GM19452 (cell line): ENCODE measurements around the gene PTPRD.
"Not testable (repeated sequence)": the region's sequence is repeated elsewhere in the genome, so short reads cannot be mapped to it uniquely, and the experiment has no call there.

Source experiments
- ATAC-seq: cut with Tn5 transposase; IDR thresholded peaks from one replicate; pipeline ENCODE4 v1.9.1; 2021; ENCODE audit not compliant: unreplicated experiment

Gene PTPRD

GRCh38 chr9:8943392-8943791, 1669.4 kb downstream of the PTPRD start:
- ATAC-seq, result no peak

DNA sequence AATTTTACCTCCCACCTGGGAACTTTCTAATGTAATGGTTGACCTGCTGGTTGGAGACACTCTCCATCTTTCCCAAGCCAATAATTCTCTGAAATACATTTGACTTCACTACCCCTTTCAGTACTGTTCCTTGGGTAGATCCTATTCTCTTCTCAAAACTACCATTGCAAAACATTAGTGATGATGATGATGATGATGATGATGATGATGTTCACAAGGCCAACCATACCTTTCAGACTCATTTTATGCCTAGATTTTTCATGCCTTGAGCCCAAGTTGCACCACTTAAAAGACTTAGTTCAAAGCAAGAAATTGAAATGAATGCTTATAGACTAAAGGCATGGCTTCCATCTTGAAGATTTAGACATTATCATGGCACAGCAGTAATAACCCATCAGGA, 1672.2 kb downstream of the PTPRD start:
- no peak for ATAC-seq

DNA sequence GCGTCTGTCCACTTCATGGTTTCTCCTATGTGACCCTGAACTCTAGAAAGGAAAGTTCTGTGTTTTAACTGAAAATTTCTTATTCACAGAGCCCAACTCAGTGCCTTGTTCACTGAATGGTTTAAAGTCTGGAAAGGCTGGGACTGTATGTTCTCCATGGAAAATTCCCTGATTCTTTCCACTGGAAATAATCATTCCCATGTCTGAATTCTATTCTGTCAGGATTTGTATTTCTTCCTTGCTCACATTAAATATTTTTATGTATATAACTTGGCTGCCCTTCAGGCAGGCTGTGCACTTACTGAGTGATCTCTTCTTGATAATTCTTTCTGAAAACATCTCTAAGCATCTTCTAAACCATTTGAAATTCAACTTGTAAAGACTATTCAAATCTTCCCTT, 1686.3 kb downstream of the PTPRD start:
- ATAC-seq, result no peak

DNA sequence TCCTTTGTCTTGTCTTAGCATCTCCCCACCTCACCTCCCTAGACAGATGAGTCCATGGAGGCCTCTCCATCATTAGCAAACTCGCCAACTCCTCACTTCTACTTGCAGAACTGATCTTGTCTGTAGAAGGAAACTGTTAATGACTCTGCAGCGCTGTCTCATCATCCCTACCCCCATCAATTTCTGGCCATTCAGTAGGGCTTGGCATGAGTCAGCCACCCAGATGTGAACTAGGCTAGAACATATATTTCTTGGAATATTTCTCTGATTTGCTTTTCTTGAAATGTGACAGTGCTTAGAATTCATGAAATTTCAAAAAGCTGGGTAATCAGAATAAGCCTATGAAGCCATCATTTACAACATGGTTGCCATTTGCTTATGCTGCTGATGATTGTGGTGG, 1688.2 kb downstream of the PTPRD start:
- no peak for ATAC-seq

DNA sequence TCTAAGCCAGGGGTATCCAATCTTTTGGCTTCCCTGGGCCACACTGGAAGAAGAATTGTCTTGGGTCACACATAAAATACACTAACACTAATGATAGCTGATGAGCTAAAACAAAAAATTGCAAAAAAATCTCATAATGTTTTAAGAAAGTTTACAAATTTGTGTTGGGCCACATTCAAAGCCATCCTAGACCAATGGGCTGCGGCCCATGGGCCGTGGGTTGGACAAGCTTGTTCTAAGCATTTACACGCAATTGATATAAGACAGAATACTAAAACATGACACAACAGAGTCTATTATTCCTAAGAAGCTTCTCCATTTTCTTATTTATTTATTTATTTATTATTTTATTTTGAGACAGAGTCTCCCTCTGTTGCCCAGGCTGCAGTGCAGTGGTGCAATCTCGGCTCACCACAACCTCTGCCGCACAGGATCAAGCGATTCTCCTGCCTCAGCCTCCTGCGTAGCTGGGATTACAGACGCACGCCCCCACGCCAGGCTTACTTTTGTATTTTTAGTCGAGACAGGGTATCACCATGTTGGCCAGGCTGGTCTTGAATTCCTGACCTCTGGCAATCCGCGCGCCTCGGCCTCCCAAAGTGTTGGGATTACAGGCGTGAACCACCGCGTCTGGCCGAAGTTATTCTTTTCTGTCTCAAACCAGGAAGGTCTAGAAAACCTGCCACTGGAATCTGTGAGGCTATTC, 1692.2 kb downstream of the PTPRD start:
- not testable (repeated sequence) for ATAC-seq

DNA sequence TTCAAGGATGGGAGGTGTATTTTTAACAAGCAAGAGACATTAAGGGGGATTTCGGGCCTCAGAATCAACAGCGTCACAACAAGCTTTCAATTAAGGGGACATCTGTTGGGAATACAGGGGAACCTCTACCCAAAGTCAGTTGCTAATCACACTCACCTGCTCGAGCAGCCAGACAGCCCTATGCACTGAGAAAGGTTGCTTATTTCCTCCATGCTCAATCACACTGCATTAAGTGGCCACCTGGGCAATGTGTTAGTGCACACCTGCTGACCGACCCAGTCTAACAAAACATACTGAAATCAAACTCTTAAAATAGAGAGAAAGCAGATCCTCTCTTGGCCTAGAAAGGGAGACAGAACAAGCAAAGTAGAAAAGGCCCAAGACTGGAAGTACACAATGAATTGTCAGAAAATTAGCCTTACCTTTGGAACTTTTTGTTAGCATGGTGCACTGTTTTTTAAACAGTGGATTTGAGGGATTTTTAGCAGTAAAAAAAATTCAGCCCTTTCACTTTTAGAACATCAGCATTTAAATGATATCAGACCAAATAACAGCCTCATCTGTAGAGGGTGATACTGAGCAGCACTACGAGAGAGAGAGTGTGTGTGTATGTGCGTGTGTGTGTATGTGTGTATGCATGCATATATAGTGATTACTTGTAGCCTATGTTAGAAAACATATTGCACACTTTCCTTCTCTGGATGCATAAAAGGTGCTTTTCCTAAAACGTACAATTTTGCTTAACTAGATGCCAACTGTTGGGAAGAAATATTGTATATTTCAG, 1694.7 kb downstream of the PTPRD start:
- ATAC-seq, result no peak

DNA sequence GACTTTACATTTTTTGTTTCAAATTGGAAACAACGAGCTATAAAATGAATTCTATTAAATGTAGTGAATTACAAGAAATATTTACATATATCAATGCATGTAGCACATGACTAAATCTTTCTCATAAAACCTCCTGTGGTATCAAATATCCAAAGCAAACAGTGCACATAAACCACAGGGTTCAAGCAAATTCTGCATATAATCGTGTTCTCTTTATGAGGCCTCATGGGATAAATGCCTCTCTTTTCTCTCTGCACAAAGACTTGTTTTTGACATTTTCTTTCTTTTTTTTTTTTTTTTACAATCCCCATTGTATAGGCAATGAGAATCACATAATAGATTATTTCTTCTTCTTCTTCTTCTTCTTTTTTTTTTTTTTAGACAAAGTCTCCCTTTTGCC, 1696.0 kb downstream of the PTPRD start:
- ATAC-seq, result no peak

DNA sequence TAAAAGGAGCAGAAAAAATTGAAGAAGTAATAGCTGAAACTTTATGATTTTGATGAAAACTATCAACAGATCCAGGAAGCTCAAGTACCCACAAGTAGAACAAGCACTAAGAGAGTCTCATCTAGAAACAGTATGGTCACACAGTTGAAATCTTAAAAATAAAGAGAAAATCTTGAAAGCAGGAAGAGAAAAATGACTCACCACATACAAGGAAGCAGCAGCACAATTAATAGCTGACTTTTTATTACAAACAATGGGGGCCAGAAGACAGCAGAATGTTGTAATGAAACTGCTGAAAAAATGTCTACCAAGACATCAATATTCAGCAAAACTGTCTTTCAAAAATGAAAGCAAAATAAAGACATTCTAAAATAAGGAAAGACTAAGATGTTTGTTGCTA, 1704.9 kb downstream of the PTPRD start:
- ATAC-seq, result no peak

- no peak for ATAC-seq
Observed at GRCh38 chr9:8905731-8906130, 1707.1 kb downstream of the PTPRD start.

- ATAC-seq, result no peak
Observed at GRCh38 chr9:8904771-8905515, 1707.9 kb downstream of the PTPRD start.

DNA sequence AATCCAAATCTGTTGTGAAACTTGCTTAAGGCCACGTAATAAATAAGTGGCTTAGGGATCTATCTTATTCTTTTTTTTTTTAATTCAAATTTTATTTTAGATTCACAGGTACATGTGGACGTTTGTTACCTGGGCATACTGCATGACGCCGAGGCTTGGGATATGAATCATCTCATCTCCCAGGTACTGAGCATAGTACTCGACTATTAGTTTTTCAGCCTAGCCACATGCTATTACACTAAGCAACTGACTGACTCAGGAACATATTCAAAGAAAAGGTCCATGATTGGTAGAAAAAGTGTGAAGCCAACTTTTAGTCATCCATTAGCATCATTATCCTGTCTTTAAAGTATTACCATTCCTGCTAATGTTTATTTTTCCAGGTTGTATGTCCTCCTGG, 1709.7 kb downstream of the PTPRD start:
- ATAC-seq, result no peak

GRCh38 chr9:8901146-8901545, 1711.7 kb downstream of the PTPRD start:
- no peak for ATAC-seq

- ATAC-seq, result no peak
Observed at GRCh38 chr9:8899511-8899910, 1713.3 kb downstream of the PTPRD start.

DNA sequence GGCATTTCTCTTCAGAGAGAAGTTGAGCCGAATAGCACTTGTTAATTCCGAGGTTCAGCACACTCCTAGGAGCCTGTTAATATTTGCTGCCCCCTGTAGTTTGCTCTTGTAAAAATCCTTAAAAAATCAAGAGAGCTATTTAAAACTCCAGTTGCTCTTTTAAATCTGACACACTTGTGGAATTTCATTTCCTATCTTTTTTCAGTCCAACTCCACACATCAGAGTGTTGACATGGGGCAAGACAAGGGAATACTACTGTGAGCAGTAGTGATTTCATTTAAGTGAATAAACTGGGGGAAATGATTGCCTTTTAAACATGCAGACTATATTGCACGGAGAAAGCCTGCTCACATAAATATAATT, 1717.0 kb downstream of the PTPRD start:
- no peak for ATAC-seq

DNA sequence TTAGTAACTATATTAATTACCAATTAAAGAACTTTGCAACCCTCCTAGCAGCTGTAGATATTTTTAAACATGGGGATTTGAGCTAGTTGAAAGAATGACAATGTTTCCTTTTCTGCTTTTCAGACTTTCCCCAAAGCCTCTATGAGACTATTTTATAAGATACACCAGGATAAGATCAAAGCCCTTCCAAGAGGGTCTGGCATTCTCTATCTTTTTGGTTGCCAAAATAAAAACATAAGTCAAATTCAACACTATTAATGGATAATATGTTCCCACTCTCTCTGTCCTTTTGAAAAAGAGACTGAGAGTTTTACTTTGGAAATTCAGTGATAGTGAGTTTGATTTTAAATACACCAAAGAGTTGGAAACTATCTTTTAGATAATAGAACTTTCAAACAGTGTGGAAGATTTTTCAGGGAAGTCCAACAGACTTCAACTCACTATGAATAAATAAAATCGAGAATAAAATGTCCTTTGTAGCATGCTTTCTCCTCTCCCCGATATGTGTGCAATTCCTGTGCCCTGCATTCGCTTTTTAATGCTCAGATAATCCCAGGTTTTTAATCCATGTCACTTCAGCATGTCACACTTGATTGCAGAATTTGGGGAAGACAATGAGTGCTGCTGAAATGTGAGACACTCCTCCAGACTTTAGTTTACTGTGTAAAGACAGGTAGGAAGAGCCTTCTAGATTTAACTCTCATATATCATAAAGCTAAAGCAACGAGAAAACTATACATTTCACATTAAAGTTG, 1717.5 kb downstream of the PTPRD start:
- no peak for ATAC-seq

DNA sequence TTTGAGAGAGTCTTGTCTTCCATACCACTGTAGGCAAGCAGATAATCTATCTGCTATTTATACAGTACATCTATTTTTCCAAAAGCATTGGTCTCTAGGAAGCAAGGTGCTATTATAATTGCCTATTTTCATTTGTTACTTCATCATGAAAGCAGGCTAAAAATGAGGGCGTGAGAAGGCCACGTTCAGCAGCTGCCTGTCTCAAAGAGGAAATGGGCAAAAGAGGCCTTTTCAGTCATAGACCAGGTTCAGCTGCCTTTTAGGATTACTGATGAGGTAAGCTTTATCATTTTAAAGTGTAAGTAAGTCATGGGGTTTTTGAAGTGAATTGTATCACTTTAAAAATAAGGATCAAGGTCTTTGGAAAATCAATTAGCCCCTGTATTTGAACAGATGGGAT, 1722.1 kb downstream of the PTPRD start:
- ATAC-seq, result no peak

- ATAC-seq, result no peak
Observed at GRCh38 chr9:8889100-8889499, 1723.7 kb downstream of the PTPRD start.

GRCh38 chr9:8888591-8888990, 1724.2 kb downstream of the PTPRD start:
- ATAC-seq, result no peak

- no peak for ATAC-seq
Observed at GRCh38 chr9:8887369-8887768, 1725.4 kb downstream of the PTPRD start.

DNA sequence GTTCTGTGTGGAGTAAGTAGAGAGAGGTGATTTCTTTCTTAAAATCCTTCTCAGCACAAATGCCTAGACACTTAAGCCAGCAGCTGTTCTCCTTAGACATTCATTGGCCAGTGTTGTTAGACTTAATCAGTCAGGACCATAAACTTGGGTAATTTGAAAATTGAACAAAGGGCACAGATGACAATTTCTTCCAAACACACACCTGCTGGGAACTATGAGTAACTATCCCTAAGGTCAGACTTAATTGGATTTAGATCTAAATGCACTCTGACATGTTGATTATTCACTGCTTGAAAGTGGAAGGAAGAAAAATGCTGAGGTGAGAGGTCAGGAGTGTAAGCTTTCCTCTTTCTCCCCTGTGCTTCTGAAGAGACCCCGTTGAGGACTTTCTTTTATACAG, 1729.5 kb downstream of the PTPRD start:
- ATAC-seq, result no peak

DNA sequence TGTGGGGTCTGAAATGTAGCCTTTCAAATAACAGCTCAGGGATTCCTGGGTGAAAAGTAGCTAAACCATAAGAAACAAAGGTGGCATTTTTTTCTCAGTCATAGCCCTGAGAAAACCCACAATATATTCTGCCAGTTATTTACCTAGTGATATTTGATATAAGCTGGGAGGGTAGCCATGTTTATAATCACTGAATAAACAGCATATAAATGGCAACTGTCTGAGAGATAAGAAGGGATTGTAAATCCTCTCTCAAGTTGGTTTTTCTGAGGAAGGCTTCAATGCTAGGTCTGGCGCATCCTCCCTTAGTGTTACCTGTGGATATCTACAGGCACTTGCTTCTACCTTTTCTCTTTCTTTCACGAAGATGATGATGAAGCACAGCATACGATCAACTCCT, 1732.7 kb downstream of the PTPRD start:
- no peak for ATAC-seq
